T-helper 17 cell (primary cell): ENCODE data around the gene TEX29. TPM values are rescaled to one million over a fixed set of nuclear protein-coding genes. Genes with fewer than 3 reads are reported as not detected.
A peak's percentile ranks its signal among the peaks of the same experiment; 100 is the strongest.

Experiments used
- ATAC-seq: fragments of 150-1000 bp; cut with Tn5 transposase; 2 replicates; pipeline ENCODE4 v1.10.0; 2021; ENCODE audit warnings: mild to moderate bottlenecking, moderate library complexity
- DNase-seq, 3 donors: peaks; one replicate each; pipeline versions ENCODE4 v3.0.0 to v3.0.0-alpha.2; 2020 to 2021
- H3K9me3 ChIP-seq: one replicate; pipeline ENCODE4 v1.7.0; 2013; ENCODE audit warnings: low read length, mild to moderate bottlenecking; ENCODE audit not compliant: control insufficient read depth, poor library complexity, severe bottlenecking
- H3K27ac Mint-ChIP-seq: one replicate; pipeline ENCODE4 v1.8.0; 2022; ENCODE audit warnings: mild to moderate bottlenecking, moderate library complexity, mixed read lengths
- H3K27me3 Mint-ChIP-seq: one replicate; pipeline ENCODE4 v1.8.0; 2022; ENCODE audit warnings: mixed read lengths
- H3K36me3 Mint-ChIP-seq: one replicate; pipeline ENCODE4 v1.8.0; 2022; ENCODE audit warnings: low read depth, mixed read lengths
- H3K4me1 Mint-ChIP-seq: one replicate; pipeline ENCODE4 v1.8.0; 2022; ENCODE audit warnings: mild to moderate bottlenecking, mixed read lengths
- H3K4me3 Mint-ChIP-seq: one replicate; pipeline ENCODE4 v1.8.0; 2022; ENCODE audit warnings: mild to moderate bottlenecking, moderate library complexity, mixed read lengths
- total RNA-seq, 4 donors: library from RNA in 2 of 4; stranded (reverse) in 2 of 4; gene quantifications; one replicate each; pipeline ENCODE4 v1.2.3 and lab custom pipeline; 2022 to 2026

TEX29 gene
- total RNA-seq, 2 donors from 2014 or later = not detected

GRCh38 chr13:111363121-111363520 lies 42.7 kb downstream of the TEX29 start:
- peaks cover 40% of the 10 kb centered on the region for H3K27me3 Mint-ChIP-seq
- H3K27ac Mint-ChIP-seq = no peak overlapping the region
- ATAC-seq (no peak), DNase-seq (no peak)
- H3K36me3 Mint-ChIP-seq = peaks cover 2% of the 10 kb centered on the region
- no peaks in the 10 kb centered on the region for H3K4me1 Mint-ChIP-seq
- no peak overlapping the region for H3K4me3 Mint-ChIP-seq
- H3K9me3 ChIP-seq = no peaks in the 10 kb centered on the region

GRCh38 chr13:111363591-111363990 lies 43.1 kb downstream of the TEX29 start:
- Mint-ChIP-seq H3K36me3 (peaks cover 2% of the 10 kb centered on the region), H3K27ac (no peak overlapping the region), H3K4me3 (no peak overlapping the region), H3K4me1 (no peaks in the 10 kb centered on the region), H3K27me3 (peaks cover 40% of the 10 kb centered on the region)
- no peaks in the 10 kb centered on the region for H3K9me3 ChIP-seq
- DNase-seq = no peak
- no peak for ATAC-seq

GRCh38 chr13:111365149-111366005 lies 44.9 kb downstream of the TEX29 start:
- peaks cover 34% of the 10 kb centered on the region for H3K27me3 Mint-ChIP-seq
- DNase-seq = no peak
- no peaks in the 10 kb centered on the region for H3K4me1 Mint-ChIP-seq
- no peak for ATAC-seq
- no peak overlapping the region for H3K27ac Mint-ChIP-seq
- peaks cover 2% of the 10 kb centered on the region for H3K36me3 Mint-ChIP-seq
- no peaks in the 10 kb centered on the region for H3K9me3 ChIP-seq
- H3K4me3 Mint-ChIP-seq = no peak overlapping the region

- Mint-ChIP-seq H3K36me3 (no peaks in the 10 kb centered on the region), H3K27me3 (peaks cover 23% of the 10 kb centered on the region), H3K4me1 (no peaks in the 10 kb centered on the region), H3K4me3 (no peak overlapping the region), H3K27ac (no peak overlapping the region)
- DNase-seq = no peak
- ATAC-seq = no peak
- no peaks in the 10 kb centered on the region for H3K9me3 ChIP-seq
Observed at GRCh38 chr13:111367340-111367739, 46.9 kb downstream of the TEX29 start.

GRCh38 chr13:111368091-111368490 lies 47.6 kb downstream of the TEX29 start:
- DNase-seq (no peak), ATAC-seq (no peak)
- no peaks in the 10 kb centered on the region for H3K36me3 Mint-ChIP-seq
- H3K9me3 ChIP-seq = no peaks in the 10 kb centered on the region
- no peak overlapping the region for H3K4me3 Mint-ChIP-seq
- no peaks in the 10 kb centered on the region for H3K4me1 Mint-ChIP-seq
- no peak overlapping the region for H3K27ac Mint-ChIP-seq
- H3K27me3 Mint-ChIP-seq = peaks cover 17% of the 10 kb centered on the region

GRCh38 chr13:111370147-111370546 lies 49.7 kb downstream of the TEX29 start:
- Mint-ChIP-seq H3K27ac (no peak overlapping the region), H3K27me3 (peaks cover 13% of the 10 kb centered on the region), H3K36me3 (no peaks in the 10 kb centered on the region), H3K4me3 (no peak overlapping the region), H3K4me1 (no peaks in the 10 kb centered on the region)
- DNase-seq (no peak), ATAC-seq (no peak)
- no peaks in the 10 kb centered on the region for H3K9me3 ChIP-seq

- Mint-ChIP-seq H3K27ac (no peak overlapping the region), H3K36me3 (no peaks in the 10 kb centered on the region), H3K27me3 (peaks cover 13% of the 10 kb centered on the region), H3K4me1 (no peaks in the 10 kb centered on the region), H3K4me3 (no peak overlapping the region)
- no peak for ATAC-seq
- no peak for DNase-seq
- no peaks in the 10 kb centered on the region for H3K9me3 ChIP-seq
Observed at GRCh38 chr13:111370570-111371535, 50.4 kb downstream of the TEX29 start.

GRCh38 chr13:111371720-111372119 lies 51.3 kb downstream of the TEX29 start:
- H3K27ac Mint-ChIP-seq = no peak overlapping the region
- H3K4me3 Mint-ChIP-seq = no peak overlapping the region
- H3K9me3 ChIP-seq = no peaks in the 10 kb centered on the region
- no peak for ATAC-seq
- H3K27me3 Mint-ChIP-seq = peaks cover 13% of the 10 kb centered on the region
- no peaks in the 10 kb centered on the region for H3K36me3 Mint-ChIP-seq
- H3K4me1 Mint-ChIP-seq = no peaks in the 10 kb centered on the region
- DNase-seq = no peak

- Mint-ChIP-seq H3K4me3 (peak overlapping the region; percentile 10), H3K36me3 (no peaks in the 10 kb centered on the region), H3K4me1 (no peaks in the 10 kb centered on the region), H3K27ac (no peak overlapping the region), H3K27me3 (peaks cover 13% of the 10 kb centered on the region)
- DNase-seq = no peak
- H3K9me3 ChIP-seq = no peaks in the 10 kb centered on the region
- peak; percentile 40 for ATAC-seq
Observed at GRCh38 chr13:111372651-111373425, 52.4 kb downstream of the TEX29 start.

- no peak for DNase-seq
- Mint-ChIP-seq H3K4me3 (peak overlapping the region; percentile 43), H3K27me3 (peaks cover 13% of the 10 kb centered on the region), H3K4me1 (no peaks in the 10 kb centered on the region), H3K27ac (no peak overlapping the region), H3K36me3 (no peaks in the 10 kb centered on the region)
- no peaks in the 10 kb centered on the region for H3K9me3 ChIP-seq
- ATAC-seq = no peak
Observed at GRCh38 chr13:111373486-111373885, 53.0 kb downstream of the TEX29 start.

- H3K27me3 Mint-ChIP-seq = peaks cover 29% of the 10 kb centered on the region
- no peak for DNase-seq
- H3K4me3 Mint-ChIP-seq = no peak overlapping the region
- H3K9me3 ChIP-seq = no peaks in the 10 kb centered on the region
- H3K4me1 Mint-ChIP-seq = peaks cover 13% of the 10 kb centered on the region
- H3K36me3 Mint-ChIP-seq = peaks cover 2% of the 10 kb centered on the region
- no peak for ATAC-seq
- no peak overlapping the region for H3K27ac Mint-ChIP-seq
Observed at GRCh38 chr13:111380431-111380830, 60.0 kb downstream of the TEX29 start.

- Mint-ChIP-seq H3K27ac (no peak overlapping the region), H3K36me3 (peaks cover 2% of the 10 kb centered on the region), H3K4me1 (peaks cover 13% of the 10 kb centered on the region), H3K4me3 (no peak overlapping the region), H3K27me3 (peaks cover 31% of the 10 kb centered on the region)
- ATAC-seq (no peak), DNase-seq (no peak)
- H3K9me3 ChIP-seq = no peaks in the 10 kb centered on the region
Observed at GRCh38 chr13:111382411-111382810, 62.0 kb downstream of the TEX29 start.

- Mint-ChIP-seq H3K4me3 (no peak overlapping the region), H3K36me3 (peaks cover 2% of the 10 kb centered on the region), H3K27me3 (peaks cover 36% of the 10 kb centered on the region), H3K4me1 (peaks cover 13% of the 10 kb centered on the region), H3K27ac (no peak overlapping the region)
- DNase-seq (no peak), ATAC-seq (no peak)
- no peaks in the 10 kb centered on the region for H3K9me3 ChIP-seq
Observed at GRCh38 chr13:111382877-111383276, 62.4 kb downstream of the TEX29 start.
